LHCN-M2 (cell line): ENCODE measurements around the gene SECTM1. TPM values are rescaled to one million over a fixed set of nuclear protein-coding genes. Genes with fewer than 3 reads are reported as not detected.

ENCODE experiments used
- DNase-seq: peaks from one replicate; pipeline ENCODE4 v3.0.0-alpha.2; 2012; ENCODE audit warnings: low read depth
- total RNA-seq: library from RNA; depleted of rRNA; stranded (reverse); fragments of >200 nt; gene quantifications from 2 replicates; pipeline ENCODE4 v1.2.3, GENCODE V29; 2014

Gene SECTM1
- total RNA-seq, 1 experiment from 2014 or later: 147 TPM

GRCh38 chr17:82328994-82329507 is 4.5 kb downstream of the SECTM1 start:
- no peak for DNase-seq

- DNase-seq: no peak
Observed at GRCh38 chr17:82328141-82328993, 5.2 kb downstream of the SECTM1 start.

- DNase-seq: no peak
Observed at GRCh38 chr17:82327757-82328140, 5.8 kb downstream of the SECTM1 start.

- no peak for DNase-seq
Observed at GRCh38 chr17:82327289-82327688, 6.3 kb downstream of the SECTM1 start.

GRCh38 chr17:82325286-82326180 is 8.0 kb downstream of the SECTM1 start:
- DNase-seq: no peak

GRCh38 chr17:82324566-82325285 is 8.8 kb downstream of the SECTM1 start:
- DNase-seq: no peak

- DNase-seq: no peak
Observed at GRCh38 chr17:82323514-82324234, 9.9 kb downstream of the SECTM1 start.

GRCh38 chr17:82322526-82323453 is 10.8 kb downstream of the SECTM1 start:
- no peak for DNase-seq

GRCh38 chr17:82321947-82322466 is 11.6 kb downstream of the SECTM1 start:
- DNase-seq: no peak

GRCh38 chr17:82320956-82321927 is 12.3 kb downstream of the SECTM1 start:
- no peak for DNase-seq

- DNase-seq: no peak
Observed at GRCh38 chr17:82320140-82320840, 13.3 kb downstream of the SECTM1 start.

- no peak for DNase-seq
Observed at GRCh38 chr17:82319619-82320062, 13.9 kb downstream of the SECTM1 start.

- DNase-seq: no peak
Observed at GRCh38 chr17:82318772-82319606, 14.6 kb downstream of the SECTM1 start.

GRCh38 chr17:82318169-82318498 is 15.4 kb downstream of the SECTM1 start:
- DNase-seq: no peak

- no peak for DNase-seq
Observed at GRCh38 chr17:82317394-82318168, 16.0 kb downstream of the SECTM1 start, which contains the start of gene CD7. Gene CD7, minus strand, starts transcription at chr17:82317608. Its CDS starts 113 bp downstream, at chr17:82317495.
